ENCODE measurements around the gene GNGT2. TPM values are rescaled to one million over a fixed set of nuclear protein-coding genes. Genes with fewer than 3 reads are reported as not detected.

The GNGT2 gene
- total RNA-seq, 2 experiments from 2014 or later = 40.3 to 41.3 TPM

DNA sequence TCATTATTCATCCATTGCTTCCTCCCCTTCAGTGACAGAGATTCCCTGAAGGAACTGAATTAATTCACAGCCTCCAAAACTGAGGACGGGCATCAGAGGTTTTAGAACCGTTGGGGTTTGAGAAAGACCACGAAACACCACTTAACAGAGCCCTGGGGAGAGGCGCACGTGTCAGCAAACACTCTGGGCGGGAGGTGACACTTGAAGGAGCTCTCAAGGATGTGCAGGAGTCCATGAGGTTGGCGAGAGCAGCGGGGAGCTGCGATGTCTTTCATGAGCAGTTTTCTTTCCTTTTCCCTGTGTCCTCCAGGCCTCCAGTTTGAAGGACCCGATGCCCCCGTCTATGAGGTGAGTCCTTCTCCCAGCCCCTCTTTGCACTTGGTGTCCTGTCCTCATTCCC, 54.1 kb downstream of the GNGT2 start:
- no peaks in the 10 kb centered on the region for H3K9me3 Mint-ChIP-seq
- H3K27me3 Mint-ChIP-seq (ENCODE audit: low read depth) = peaks cover 13% of the 10 kb centered on the region
- intact Hi-C loops (cut with micrococcal nuclease) = no loop called here
- no peak overlapping the region for H3K27ac Mint-ChIP-seq
- no peaks in the 10 kb centered on the region for H3K36me3 Mint-ChIP-seq (ENCODE audit: low read depth)
- no peak for DNase-seq
- CTCF ChIA-PET = no interaction called here
- H3K4me1 Mint-ChIP-seq (ENCODE audit: low read depth) = no peaks in the 10 kb centered on the region
- H3K4me3 Mint-ChIP-seq = no peak overlapping the region

Other genes starting within 250 kb of the GNGT2 start
- not detected for gene GIP, start 242.0 kb downstream of the GNGT2 start, total RNA-seq
- gene IGF2BP1, start 213.2 kb downstream of the GNGT2 start, total RNA-seq = under 1 TPM; 0.57 to 0.60 TPM
- under 1 TPM in 1 of 2 experiments, not detected in 1; 0.02 TPM for gene B4GALNT2, start 77.8 kb downstream of the GNGT2 start, total RNA-seq
- 10 to 100 TPM; 18.7 to 18.9 TPM for gene ABI3, start 133 bp upstream of the GNGT2 start, total RNA-seq
- gene PHOSPHO1, start 20.2 kb upstream of the GNGT2 start, total RNA-seq = not detected
- 1 to 10 TPM; 5.5 to 5.8 TPM for gene ZNF652, start 151.7 kb upstream of the GNGT2 start, total RNA-seq
- 100 to 1,000 TPM; 390 to 404 TPM for gene PHB1, start 204.3 kb upstream of the GNGT2 start, total RNA-seq

Data from activated naive CD4-positive, alpha-beta T cell treated with anti-CD3 and anti-CD28 coated beads for 36 hours (primary cell).